ENCODE results near the gene PDCD7.
"Not testable (repeated sequence)": the region's sequence is repeated elsewhere in the genome, so short reads cannot be mapped to it uniquely, and the experiment has no call there.

PDCD7 gene

GRCh38 chr15:65095747-65096104 is 37.9 kb downstream of the PDCD7 start:
- no peak overlapping the region for H3K4me3 ChIP-seq (ENCODE audit: low read depth, low read length)
- TF ChIP-seq CTCF (IDR thresholded peaks at IDR 0.05; ENCODE audit: insufficient read depth, low read depth, low read length, missing control alignments) = no peak
- no peak for DNase-seq (ENCODE audit: low read depth)

- TF ChIP-seq CTCF (IDR thresholded peaks at IDR 0.05; ENCODE audit: insufficient read depth, low read depth, low read length, missing control alignments) = no peak
- DNase-seq (ENCODE audit: low read depth) = no peak
- H3K4me3 ChIP-seq (ENCODE audit: low read depth, low read length) = no peak overlapping the region
These were observed 38.4 kb downstream of the PDCD7 start for GRCh38 chr15:65095011-65095746.

GRCh38 chr15:65094294-65094995 is 39.2 kb downstream of the PDCD7 start:
- no peak for DNase-seq (ENCODE audit: low read depth)
- H3K4me3 ChIP-seq (ENCODE audit: low read depth, low read length) = no peak overlapping the region
- no peak for TF ChIP-seq CTCF (IDR thresholded peaks at IDR 0.05; ENCODE audit: insufficient read depth, low read depth, low read length, missing control alignments)

GRCh38 chr15:65093793-65094170 is 39.8 kb downstream of the PDCD7 start:
- not testable (repeated sequence) for DNase-seq (ENCODE audit: low read depth)

GRCh38 chr15:65092911-65093792 is 40.5 kb downstream of the PDCD7 start:
- no peak for TF ChIP-seq CTCF (IDR thresholded peaks at IDR 0.05; ENCODE audit: insufficient read depth, low read depth, low read length, missing control alignments)
- no peak overlapping the region for H3K4me3 ChIP-seq (ENCODE audit: low read depth, low read length)
- DNase-seq (ENCODE audit: low read depth) = no peak

More at GRCh38 chr15:65093793-65094170, 39.8 kb downstream of the PDCD7 start:
- H3K4me3 ChIP-seq (ENCODE audit: low read depth, low read length) = not testable (repeated sequence)

GRCh38 chr15:65091946-65092770 is 41.5 kb downstream of the PDCD7 start:
- no peak for DNase-seq (ENCODE audit: low read depth)
- no peak for TF ChIP-seq CTCF (IDR thresholded peaks at IDR 0.05; ENCODE audit: insufficient read depth, low read depth, low read length, missing control alignments)

More at GRCh38 chr15:65091946-65092770, 41.5 kb downstream of the PDCD7 start:
- H3K4me3 ChIP-seq (ENCODE audit: low read depth, low read length) = no peak overlapping the region

All from GM12865 (cell line).